ENCODE results near the gene PSMD13.
"Not testable (repeated sequence)": the region's sequence is repeated elsewhere in the genome, so short reads cannot be mapped to it uniquely, and the experiment has no call there.

Gene PSMD13

GRCh38 chr11:276219-276618, 39.4 kb downstream of the PSMD13 start:
- no peak for DNase-seq (ENCODE audit: low spot score)

- DNase-seq (ENCODE audit: low spot score): no peak
Observed at GRCh38 chr11:278001-278951, 41.5 kb downstream of the PSMD13 start, which contains the start of gene NLRP6. NLRP6 (plus strand) TSS chr11:278407; CDS start chr11:278570, 163 bp downstream.

- DNase-seq (ENCODE audit: low spot score): no peak
Observed at GRCh38 chr11:279040-279965, 42.5 kb downstream of the PSMD13 start.

GRCh38 chr11:279966-280705, 43.4 kb downstream of the PSMD13 start:
- DNase-seq (ENCODE audit: low spot score): no peak

- no peak for DNase-seq (ENCODE audit: low spot score)
Observed at GRCh38 chr11:280706-281485, 44.1 kb downstream of the PSMD13 start.

- no peak for DNase-seq (ENCODE audit: low spot score)
Observed at GRCh38 chr11:281486-282161, 44.8 kb downstream of the PSMD13 start.

- no peak for DNase-seq (ENCODE audit: low spot score)
Observed at GRCh38 chr11:282171-282570, 45.4 kb downstream of the PSMD13 start.

- DNase-seq (ENCODE audit: low spot score): no peak
Observed at GRCh38 chr11:282630-283360, 46.0 kb downstream of the PSMD13 start.

GRCh38 chr11:283405-284104, 46.8 kb downstream of the PSMD13 start:
- no peak for DNase-seq (ENCODE audit: low spot score)

- no peak for DNase-seq (ENCODE audit: low spot score)
Observed at GRCh38 chr11:284105-285020, 47.6 kb downstream of the PSMD13 start.

GRCh38 chr11:285021-285893, 48.5 kb downstream of the PSMD13 start:
- no peak for DNase-seq (ENCODE audit: low spot score)

GRCh38 chr11:285894-286220, 49.1 kb downstream of the PSMD13 start:
- no peak for DNase-seq (ENCODE audit: low spot score)

- DNase-seq (ENCODE audit: low spot score): not testable (repeated sequence)
Observed at GRCh38 chr11:286977-287820, 50.4 kb downstream of the PSMD13 start.

- DNase-seq (ENCODE audit: low spot score): no peak
Observed at GRCh38 chr11:287821-288477, 51.2 kb downstream of the PSMD13 start.

- no peak for DNase-seq (ENCODE audit: low spot score)
Observed at GRCh38 chr11:288478-289397, 52.0 kb downstream of the PSMD13 start, which contains the start of gene PGGHG. PGGHG (plus strand) TSS chr11:289126; CDS start chr11:289817, 691 bp downstream.
